Endothelial cell of umbilical vein (primary cell): Measurements from ENCODE around the gene RHBDD3. TPM values are rescaled to one million over a fixed set of nuclear protein-coding genes. Genes with fewer than 3 reads are reported as not detected.

Experiments
- BruUV-seq: library from RNA; stranded (reverse); fragments of 400-500 nt; replicated peaks from 2 replicates; lab custom pipeline; 2021; lab: Mats Ljungman, UMichigan
- CTCF ChIA-PET: fragments of 300-600, 350-600 bp; sonication (Branson Sonifier 250); formaldehyde crosslinking; loops from one replicate; lab custom pipeline; 2021; ENCODE audit warnings: antibody characterized with exemption, inconsistent platforms; lab: Charles Lee
- POLR2A ChIA-PET: fragments of 300-600, 350-600 bp; sonication (Branson Sonifier 250); formaldehyde crosslinking; loops from one replicate; lab custom pipeline; 2021; ENCODE audit warnings: antibody characterized with exemption, inconsistent platforms; lab: Charles Lee
- DNase-seq: peaks from one replicate; pipeline ENCODE4 v3.0.0-alpha.2; 2011; ENCODE audit warnings: low read depth, low spot score
- FAIRE-seq: peaks from 2 replicates; lab custom pipeline; 2011; peaks lifted over from hg19 to GRCh38; lab: Jason Lieb, UNC
- H2AFZ ChIP-seq: 2 replicates; pipeline ENCODE4 v1.6.0; 2012; ENCODE audit warnings: low read depth, low read length, control low read depth, inconsistent platforms
- H3K27ac ChIP-seq: 2 replicates; pipeline ENCODE4 v1.5.1; 2011; ENCODE audit warnings: low read depth, mild to moderate bottlenecking, control low read depth, low read length, moderate library complexity; ENCODE audit not compliant: insufficient read depth
- H3K27me3 ChIP-seq, 2 experiments: 2 replicates each; pipeline versions ENCODE4 v1.6.0 to v1.6.1; 2011; ENCODE audit warnings: low read length in 2 of 2, mixed read lengths in 1 of 2; ENCODE audit not compliant: control insufficient read depth in 2 of 2, insufficient read depth in 2 of 2
- H3K36me3 ChIP-seq, 2 experiments: 2 replicates in 1 of 2; 3 replicates in 1 of 2; pipeline ENCODE4 v1.5.1; 2011; ENCODE audit warnings: low read length in 2 of 2, mild to moderate bottlenecking in 1 of 2, moderate library complexity in 1 of 2; ENCODE audit not compliant: control insufficient read depth in 2 of 2, insufficient read depth in 2 of 2; ENCODE audit errors: extremely low read depth in 1 of 2
- H3K4me1 ChIP-seq: 3 replicates; pipeline ENCODE4 v1.5.1; 2011; ENCODE audit warnings: mild to moderate bottlenecking, low read length; ENCODE audit not compliant: control insufficient read depth, insufficient read depth; ENCODE audit errors: extremely low read depth
- H3K4me2 ChIP-seq: 2 replicates; pipeline ENCODE4 v1.6.1; 2011; ENCODE audit warnings: low read length, control low read depth, mixed read lengths; ENCODE audit not compliant: insufficient read depth
- H3K4me3 ChIP-seq, 3 experiments: fragments of 200-600 bp in 1 of 3; sonication (generic), shearing (Covaris generic) in 1 of 3; replicated peaks in 1 of 3; 2 replicates each; pipeline ENCODE4 v1.5.1; 2011 to 2016; ENCODE audit warnings: control low read depth in 3 of 3, low read length in 3 of 3, mild to moderate bottlenecking in 2 of 3, inconsistent platforms in 1 of 3, low read depth in 1 of 3, moderate library complexity in 1 of 3; ENCODE audit not compliant: insufficient read depth in 1 of 3
- H3K79me2 ChIP-seq: 2 replicates; pipeline ENCODE4 v1.6.0; 2012; ENCODE audit warnings: low read length, inconsistent platforms; ENCODE audit not compliant: control insufficient read depth, insufficient read depth
- H3K9ac ChIP-seq: replicated peaks from 2 replicates; pipeline ENCODE3; 2011; ENCODE audit warnings: low read length, control low read depth; ENCODE audit not compliant: insufficient read depth; ENCODE audit errors: extremely low read depth
- H3K9me1 ChIP-seq: replicated peaks from 3 replicates; pipeline ENCODE4 v1.6.0; 2011; ENCODE audit warnings: mild to moderate bottlenecking, low read length; ENCODE audit not compliant: control insufficient read depth, insufficient read depth; ENCODE audit errors: extremely low read depth
- H3K9me3 ChIP-seq: replicated peaks from 2 replicates; pipeline ENCODE4 v1.5.1; 2012; ENCODE audit warnings: low read length, inconsistent platforms; ENCODE audit not compliant: control insufficient read depth, insufficient read depth
- H4K20me1 ChIP-seq: replicated peaks from 2 replicates; pipeline ENCODE3; 2011; ENCODE audit warnings: mild to moderate bottlenecking, low read length; ENCODE audit not compliant: control insufficient read depth, insufficient read depth; ENCODE audit errors: extremely low read depth
- CTCF ChIP-seq, 2 donors: IDR thresholded peaks; 1 replicate in 1 of 2; 2 replicates in 1 of 2; pipeline ENCODE4 v1.5.1; 2011; ENCODE audit warnings: low read length in 2 of 2, mild to moderate bottlenecking in 2 of 2, moderate library complexity in 2 of 2, control low read depth in 1 of 2, inconsistent platforms in 1 of 2, low read depth in 1 of 2; ENCODE audit not compliant: insufficient read depth in 1 of 2; ENCODE audit errors: extremely low read depth in 1 of 2
- EZH2 ChIP-seq: IDR thresholded peaks from 2 replicates; pipeline ENCODE4 v1.6.1; 2012; ENCODE audit warnings: borderline replicate concordance, low read depth, mild to moderate bottlenecking, moderate library complexity, low read length, inconsistent platforms; ENCODE audit not compliant: severe bottlenecking
- FOS ChIP-seq: IDR thresholded peaks from 2 replicates; pipeline ENCODE4 v1.6.1; 2011; ENCODE audit warnings: mild to moderate bottlenecking, low read length, moderate library complexity, borderline replicate concordance; ENCODE audit not compliant: insufficient read depth
- POLR2A ChIP-seq: IDR thresholded peaks from 2 replicates; pipeline ENCODE4 v1.6.1; 2012; ENCODE audit warnings: low read depth, mild to moderate bottlenecking, control low read depth, low read length
- POLR2AphosphoS5 ChIP-seq: IDR thresholded peaks from 2 replicates; pipeline ENCODE4 v1.6.1; 2012; ENCODE audit warnings: low read depth, mild to moderate bottlenecking, control low read depth, low read length, moderate library complexity; ENCODE audit not compliant: insufficient read depth
- dilution Hi-C: fragments of 300-500 bp; cut with MboI; formaldehyde crosslinking; loops from one replicate; pipeline ENCODE4 v1.15.0; 2019; ENCODE audit warnings: low sequenced_read_pairs; ENCODE audit not compliant: extremely low pct_ligation_motif_present
- intact Hi-C: fragments of 100-400 bp; cut with micrococcal nuclease; formaldehyde crosslinking; loops from one replicate; pipeline ENCODE4 v1.10.0; 2022
- polyA plus RNA-seq, 4 experiments: library from polyadenylated mRNA; depleted of rRNA in 3 of 4; stranded (reverse) in 3 of 4; unstranded in 1 of 4; fragments of >200 nt; gene quantifications; 2 replicates each; pipeline versions ENCODE4 v1.2.1 to v1.2.3, GENCODE V29; 2011 to 2012; ENCODE audit warnings: missing spikeins in 1 of 4
- total RNA-seq: library from RNA; stranded (reverse); gene quantifications from 2 replicates; pipeline ENCODE4 v1.2.3, GENCODE V29; 2021

Gene RHBDD3
- total and polyA plus RNA-seq, 2 donors (not counting 3 experiments of a cell fraction or from before 2014, with no cell fraction given) = 31.3 to 37.2 TPM

- Histone ChIP-seq H3K4me1 (peaks cover 40% of the 10 kb centered on the region), H3K36me3 (peaks cover 0 to 4% of the 10 kb centered on the region in 2 experiments), H3K4me3 (peak overlapping the region in 2 of 3 experiments; percentile 5 to 13), H3K9me1 (no peaks in the 10 kb centered on the region), H3K4me2 (peak overlapping the region; percentile 64), H2AFZ (no peak overlapping the region), H3K9me3 (no peaks in the 10 kb centered on the region), H3K27ac (peak overlapping the region; percentile 87), H3K9ac (peak overlapping the region; percentile 66), H4K20me1 (no peaks in the 10 kb centered on the region), H3K79me2 (peaks cover 9% of the 10 kb centered on the region), H3K27me3 (peaks cover 11 to 12% of the 10 kb centered on the region in 2 experiments)
- FAIRE-seq (peak; percentile 52), DNase-seq (peak; percentile 64)
- intact Hi-C loops (loop anchor here (5.0 kb wide), 1 partner anchor 42 kb away; the partner anchor contains the start of genes EWSR1 and RHBDD3), dilution Hi-C loops (no loop called here)
- ChIA-PET POLR2A (no interaction called here), CTCF (no interaction called here)
- BruUV-seq = no TSS peak
- TF ChIP-seq EZH2 = no peak
These were observed 41.7 kb upstream of the RHBDD3 start for GRCh38 chr22:29309332-29310064.

DNA sequence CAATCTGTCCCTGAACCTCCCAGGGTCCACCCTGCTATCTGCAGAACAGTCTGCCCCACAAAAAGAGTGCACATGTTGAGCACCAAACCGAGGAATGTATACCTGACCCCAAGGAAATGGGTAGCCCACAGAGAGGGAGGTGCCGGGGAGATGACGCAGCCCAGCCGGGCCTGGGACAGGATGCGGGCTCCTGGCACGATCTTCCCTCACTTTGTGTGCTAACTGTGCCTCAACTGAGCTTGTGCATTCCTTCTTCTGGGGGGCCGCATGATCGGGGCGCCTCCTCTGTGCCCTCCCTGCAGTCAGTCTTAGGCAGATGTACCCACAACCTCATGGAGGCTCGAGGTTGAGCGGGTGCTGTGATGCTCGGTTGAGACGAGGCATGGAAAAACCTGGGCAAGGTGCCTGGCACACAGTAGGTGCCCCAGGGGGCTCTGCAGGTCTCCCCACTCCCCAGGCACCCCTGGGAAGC, 41.0 kb upstream of the RHBDD3 start:
- H3K4me2 ChIP-seq = peak overlapping the region; percentile 64
- peak overlapping the region in 2 of 3 experiments; percentile 13 to 15 for H3K4me3 ChIP-seq
- dilution Hi-C loops = no loop called here
- H3K79me2 ChIP-seq = peaks cover 9% of the 10 kb centered on the region
- H4K20me1 ChIP-seq = no peaks in the 10 kb centered on the region
- no peak overlapping the region for H2AFZ ChIP-seq
- intact Hi-C loops = loop anchor here (5.0 kb wide), 1 partner anchor 42 kb away; the partner anchor contains the start of genes EWSR1 and RHBDD3
- H3K4me1 ChIP-seq = peaks cover 38% of the 10 kb centered on the region
- POLR2A ChIA-PET = no interaction called here
- H3K9ac ChIP-seq = peak overlapping the region; percentile 66
- H3K9me3 ChIP-seq = no peaks in the 10 kb centered on the region
- peaks cover 4 to 5% of the 10 kb centered on the region in 2 experiments for H3K27me3 ChIP-seq
- CTCF ChIA-PET = no interaction called here
- peak overlapping the region; percentile 87 for H3K27ac ChIP-seq
- TF ChIP-seq CTCF (IDR thresholded peaks at IDR 0.05; ENCODE audit: extremely low read depth in 1 of 2, insufficient read depth in 1 of 2, low read depth in 1 of 2, low read length in 2 of 2) = no peak
- peak; percentile 21 for TF ChIP-seq POLR2A
- TF ChIP-seq FOS = peak; percentile 54
- TF ChIP-seq POLR2AphosphoS5 = peak; percentile 38
- no TSS peak for BruUV-seq
- H3K9me1 ChIP-seq = no peaks in the 10 kb centered on the region
- peaks cover 0 to 4% of the 10 kb centered on the region in 2 experiments for H3K36me3 ChIP-seq
- peak; percentile 92 for FAIRE-seq
- peak; percentile 49 for DNase-seq
